GM18498 (cell line): ENCODE data around the gene RHOG.
A peak's percentile ranks its signal among the peaks of the same experiment; 100 is the strongest.
"Not testable (repeated sequence)": the region's sequence is repeated elsewhere in the genome, so short reads cannot be mapped to it uniquely, and the experiment has no call there.

ENCODE experiments used
- ATAC-seq: cut with Tn5 transposase; IDR thresholded peaks from one replicate; pipeline ENCODE4 v1.9.1; 2021; ENCODE audit warnings: mild to moderate bottlenecking, moderate library complexity; ENCODE audit not compliant: unreplicated experiment

RHOG gene

GRCh38 chr11:3840870-3841425 lies at the start of gene RHOG:
RHOG (minus strand) TSS chr11:3840959; CDS start chr11:3828138, 12,821 bp downstream.
- peak; percentile 50 for ATAC-seq

DNA sequence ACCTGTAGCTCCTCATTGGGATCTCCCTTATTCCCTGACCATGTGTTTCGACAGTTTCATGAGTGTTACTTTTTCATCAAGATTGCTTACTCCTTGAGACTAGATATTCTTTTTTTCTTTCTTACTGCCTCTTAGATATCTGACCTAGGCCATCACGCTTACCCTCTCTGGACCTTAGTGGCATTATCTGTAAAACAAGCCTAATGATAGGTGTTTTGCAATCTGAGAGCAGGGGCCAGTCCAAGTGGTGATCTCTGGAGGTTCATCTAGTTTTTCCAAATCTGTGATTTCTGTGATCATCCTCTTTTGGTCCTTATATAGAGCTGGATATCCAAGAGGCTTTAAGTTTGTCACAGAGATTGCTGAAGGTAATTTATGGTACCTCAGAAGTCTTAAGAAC lies 49.3 kb upstream of the RHOG start:
- ATAC-seq, result no peak

- ATAC-seq, result no peak
Measured at GRCh38 chr11:3888876-3889275, 48.1 kb upstream of the RHOG start.

DNA sequence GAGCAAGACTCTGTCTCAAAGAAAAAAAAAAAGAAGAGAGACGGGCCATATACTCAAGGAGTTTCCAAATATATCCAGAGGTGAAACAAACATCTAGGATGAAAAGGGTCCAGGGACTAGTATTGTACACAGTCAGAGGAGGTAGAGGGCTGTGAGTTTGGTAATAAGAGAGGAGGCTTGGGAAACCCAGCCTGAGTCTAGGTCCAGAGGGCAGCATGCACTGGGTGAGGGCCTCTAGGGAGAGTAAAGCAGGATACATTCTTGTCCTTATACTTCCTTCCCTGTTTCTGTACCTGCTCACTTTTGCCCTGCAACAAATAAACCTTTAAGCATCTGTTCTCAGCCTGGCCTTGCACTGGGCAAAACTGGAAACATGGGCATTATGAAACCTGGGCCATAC lies 46.2 kb upstream of the RHOG start:
- ATAC-seq, result no peak

- ATAC-seq, result no peak
Measured at GRCh38 chr11:3885855-3886254, 45.1 kb upstream of the RHOG start.

DNA sequence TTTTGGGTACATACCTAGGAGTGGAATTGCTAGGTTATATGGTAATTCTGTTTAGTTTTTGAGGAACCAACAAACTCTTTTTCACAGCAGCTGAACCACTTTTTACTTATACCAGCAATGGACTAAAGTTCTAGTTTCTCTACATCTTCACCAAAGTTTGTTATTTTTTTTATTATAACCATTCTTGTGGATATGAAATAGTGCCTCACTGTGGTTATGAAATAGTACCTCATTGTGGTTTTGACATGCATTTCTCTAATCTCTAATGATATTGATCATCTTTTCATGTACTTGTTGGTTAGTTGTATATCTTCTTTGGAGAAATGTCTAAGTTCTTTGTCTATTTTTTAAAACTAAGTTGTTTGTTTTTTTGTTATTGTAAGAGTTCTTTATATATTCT lies 41.9 kb upstream of the RHOG start:
- ATAC-seq, result no peak

DNA sequence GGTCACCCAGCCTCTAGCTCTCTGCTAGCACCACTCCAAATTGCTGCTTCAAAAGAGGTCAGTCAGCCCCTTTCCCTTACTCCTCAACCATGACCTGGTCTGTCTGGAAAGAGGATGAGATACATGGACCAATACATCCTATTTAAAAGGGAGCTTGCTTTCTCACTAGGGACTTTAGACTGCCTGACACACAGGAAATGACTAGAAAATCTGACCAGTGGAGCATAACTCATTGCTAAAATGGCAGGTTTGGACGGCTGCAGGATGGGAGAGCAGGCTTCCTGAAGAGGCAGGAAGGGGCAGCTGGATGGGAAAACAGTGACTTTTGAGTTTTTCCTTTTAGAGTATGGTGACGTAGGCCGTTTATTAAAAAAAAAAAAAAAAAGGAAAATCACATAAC lies 40.0 kb upstream of the RHOG start:
- ATAC-seq, result peak; percentile 40

GRCh38 chr11:3879967-3880542 lies 39.3 kb upstream of the RHOG start:
- peak; percentile 44 for ATAC-seq

DNA sequence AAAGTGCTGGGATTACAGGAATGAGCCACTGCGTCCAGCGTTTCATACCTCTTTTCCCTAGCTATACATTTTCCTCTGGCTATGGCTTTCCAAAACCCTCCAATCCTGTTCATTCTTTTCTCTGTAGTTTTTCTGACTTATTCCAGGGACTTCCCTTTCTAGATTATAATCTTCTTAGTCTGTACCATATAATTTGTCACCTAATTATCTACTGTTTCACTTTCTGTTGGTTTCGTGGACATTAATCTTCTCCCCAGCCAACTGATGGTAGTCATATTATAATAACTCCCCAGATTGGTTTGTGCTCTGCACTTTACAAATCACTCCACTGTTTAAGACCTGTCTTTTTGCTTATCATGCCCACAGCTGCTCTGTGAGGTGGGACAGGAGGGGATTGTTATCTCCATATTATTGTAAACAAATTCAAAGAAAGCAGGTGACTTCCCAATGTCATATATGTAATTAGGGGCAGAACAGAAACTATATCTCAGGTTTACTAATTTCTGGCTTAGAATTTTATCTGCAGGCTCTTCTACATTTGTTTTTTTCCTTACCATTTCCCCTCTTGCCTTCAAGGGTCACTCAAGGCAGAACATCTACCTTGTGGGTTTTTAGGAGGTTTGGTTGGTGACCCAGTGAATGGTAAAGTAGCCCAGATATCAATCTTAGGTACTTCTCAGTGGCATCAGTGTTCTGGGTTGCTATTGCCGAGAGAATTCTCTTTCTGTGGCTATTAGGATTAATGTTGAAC lies 38.6 kb upstream of the RHOG start:
- peak; percentile 42 for ATAC-seq

GRCh38 chr11:3878258-3878584 lies 37.5 kb upstream of the RHOG start:
- no peak for ATAC-seq

DNA sequence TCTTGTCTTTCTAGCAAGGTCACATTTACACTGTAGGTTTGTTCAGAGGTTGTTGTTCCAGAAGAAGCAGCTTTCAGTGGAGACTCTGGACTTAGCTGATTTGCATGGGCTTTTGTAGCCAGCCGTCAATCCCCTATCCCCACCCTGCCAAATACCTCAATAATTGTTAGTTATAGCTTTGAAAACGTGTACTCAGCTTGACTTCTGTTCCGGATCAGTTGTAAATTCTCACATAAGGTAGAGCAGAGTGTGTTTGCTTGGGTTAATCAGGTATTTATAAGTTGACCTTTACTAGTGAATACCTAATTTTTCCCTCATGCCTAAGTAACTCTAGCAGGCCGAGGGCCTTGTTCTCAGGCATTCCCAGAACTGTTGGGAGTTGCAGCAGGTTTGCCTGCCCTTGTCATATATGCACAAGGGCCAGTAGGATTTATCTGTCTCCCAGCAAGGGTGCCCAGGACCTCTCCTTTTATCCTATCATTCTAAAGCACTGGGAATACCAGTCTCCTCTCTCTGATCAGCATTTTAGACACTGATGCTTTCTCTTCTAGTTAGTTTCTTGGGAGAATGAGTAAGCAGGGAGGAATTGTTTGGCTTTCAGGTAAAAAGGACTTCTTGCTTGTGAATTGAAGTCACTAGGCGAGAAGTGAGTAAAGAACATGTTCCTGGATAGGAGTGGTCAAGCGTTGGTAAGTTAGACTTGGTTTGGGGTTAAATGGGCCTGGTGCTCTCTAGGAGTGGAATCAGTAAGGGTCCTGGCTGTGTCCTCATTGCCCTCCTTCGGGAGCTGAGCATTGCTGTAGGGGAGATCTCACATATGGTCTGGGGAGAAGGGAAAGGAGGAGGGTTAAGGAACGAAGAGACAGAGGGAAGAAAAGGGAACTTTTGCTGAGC lies 36.9 kb upstream of the RHOG start:
- ATAC-seq, result no peak

DNA sequence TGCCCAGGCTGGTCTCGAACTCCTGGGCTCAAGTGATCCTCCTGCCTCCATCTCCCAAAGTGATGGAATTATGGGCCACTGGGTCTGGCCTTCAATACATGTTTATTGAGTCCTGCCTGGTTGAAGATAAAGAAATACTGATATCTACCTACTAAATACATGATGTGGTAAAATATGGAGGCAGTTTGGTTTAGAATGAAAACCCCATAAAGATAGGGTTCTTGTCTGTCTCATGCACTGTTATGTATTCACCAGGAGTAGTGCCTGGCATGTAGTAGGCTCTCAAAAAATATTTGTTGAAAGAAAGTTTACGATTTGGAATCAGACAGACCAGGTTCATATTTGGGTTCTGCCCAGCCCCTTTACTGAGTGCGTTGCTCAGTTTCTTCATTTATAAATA lies 35.9 kb upstream of the RHOG start:
- ATAC-seq, result no peak

DNA sequence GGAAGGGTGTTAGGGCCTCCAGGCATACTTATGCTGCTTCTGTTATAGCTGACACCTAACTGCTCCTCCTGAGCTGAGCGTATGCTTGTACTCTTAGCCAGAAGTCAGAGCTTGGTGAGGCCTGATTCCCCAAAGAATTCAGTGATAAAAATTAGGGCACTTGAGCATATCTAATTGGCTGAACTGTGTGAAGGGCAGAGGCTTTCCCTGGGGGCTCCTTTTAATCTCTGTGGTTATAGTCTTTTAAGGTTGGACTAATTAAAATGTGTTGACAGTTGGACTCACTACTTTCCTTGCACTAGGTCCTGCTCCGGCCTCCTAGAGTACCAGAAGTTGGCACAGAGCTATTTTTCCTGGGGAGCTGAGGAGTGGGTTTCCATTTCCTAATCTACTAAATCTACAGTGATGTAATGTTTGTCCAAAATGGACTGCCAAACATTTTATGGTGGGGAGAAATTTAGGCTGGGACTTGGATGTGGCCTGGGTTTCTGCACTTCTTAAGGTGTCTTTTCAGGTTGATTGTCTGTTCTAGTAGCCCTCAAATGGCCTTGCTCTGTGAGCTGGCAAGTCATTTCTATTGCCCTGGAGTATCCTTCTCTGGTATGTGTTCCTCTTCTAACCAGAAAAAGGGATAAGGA lies 33.1 kb upstream of the RHOG start:
- ATAC-seq, result no peak

GRCh38 chr11:3867209-3868091 lies 26.7 kb upstream of the RHOG start:
- ATAC-seq, result peak; percentile 73

DNA sequence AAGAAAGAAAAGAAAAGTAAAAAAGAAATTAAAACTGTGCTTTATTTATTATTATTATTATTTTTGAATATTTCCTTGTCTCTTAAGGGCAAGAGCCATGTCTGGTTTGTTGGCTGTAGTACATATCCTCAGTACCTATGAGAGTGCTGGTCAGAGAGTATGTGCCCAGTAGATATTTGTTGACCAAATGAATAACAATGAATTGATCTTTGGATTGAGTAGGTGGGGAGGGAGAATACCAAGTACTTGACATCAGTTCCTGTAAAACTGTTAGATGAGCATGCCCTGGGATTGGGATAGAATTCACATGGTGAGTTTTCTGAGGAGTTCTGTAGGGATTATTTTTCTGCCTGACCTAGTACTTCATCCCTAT lies 26.1 kb upstream of the RHOG start:
- ATAC-seq, result no peak

GRCh38 chr11:3866206-3866605 lies 25.4 kb upstream of the RHOG start:
- peak; percentile 38 for ATAC-seq

- ATAC-seq, result no peak
Measured at GRCh38 chr11:3865388-3866193, 24.8 kb upstream of the RHOG start.

- ATAC-seq, result no peak
Measured at GRCh38 chr11:3861683-3862082, 20.9 kb upstream of the RHOG start.

DNA sequence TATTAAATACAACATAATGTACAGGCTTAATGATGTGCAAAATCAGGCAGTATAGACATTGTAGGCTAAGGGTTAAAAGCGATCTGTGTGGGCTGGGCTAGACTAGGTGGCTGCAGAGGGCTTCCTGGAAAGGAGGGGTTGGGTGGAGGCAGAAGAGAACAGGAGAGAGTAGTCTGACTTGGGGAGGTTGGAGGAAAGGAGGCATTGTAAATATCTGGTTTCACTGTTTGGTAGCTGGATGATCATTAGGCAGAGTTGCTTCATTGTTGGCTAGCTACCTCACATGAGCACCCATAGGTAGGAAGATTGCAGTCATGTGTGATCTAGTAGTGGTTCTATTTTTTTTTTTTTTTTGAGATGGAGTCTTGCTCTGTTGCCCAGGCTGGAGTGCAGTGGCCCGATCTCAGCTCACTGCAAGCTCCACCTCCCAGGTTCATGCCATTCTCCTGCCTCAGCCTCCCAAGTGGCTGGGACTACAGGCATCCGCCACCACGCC lies 20.2 kb upstream of the RHOG start:
- ATAC-seq, result not testable (repeated sequence)
